Measurements from ENCODE around the gene KIF18B. TPM values are rescaled to one million over a fixed set of nuclear protein-coding genes. Genes with fewer than 3 reads are reported as not detected.
A peak's percentile ranks its signal among the peaks of the same experiment; 100 is the strongest.

KIF18B gene
- total and polyA plus RNA-seq, 11 donors: 0.06 to 5.4 (median 0.30) TPM; not detected in 1

DNA sequence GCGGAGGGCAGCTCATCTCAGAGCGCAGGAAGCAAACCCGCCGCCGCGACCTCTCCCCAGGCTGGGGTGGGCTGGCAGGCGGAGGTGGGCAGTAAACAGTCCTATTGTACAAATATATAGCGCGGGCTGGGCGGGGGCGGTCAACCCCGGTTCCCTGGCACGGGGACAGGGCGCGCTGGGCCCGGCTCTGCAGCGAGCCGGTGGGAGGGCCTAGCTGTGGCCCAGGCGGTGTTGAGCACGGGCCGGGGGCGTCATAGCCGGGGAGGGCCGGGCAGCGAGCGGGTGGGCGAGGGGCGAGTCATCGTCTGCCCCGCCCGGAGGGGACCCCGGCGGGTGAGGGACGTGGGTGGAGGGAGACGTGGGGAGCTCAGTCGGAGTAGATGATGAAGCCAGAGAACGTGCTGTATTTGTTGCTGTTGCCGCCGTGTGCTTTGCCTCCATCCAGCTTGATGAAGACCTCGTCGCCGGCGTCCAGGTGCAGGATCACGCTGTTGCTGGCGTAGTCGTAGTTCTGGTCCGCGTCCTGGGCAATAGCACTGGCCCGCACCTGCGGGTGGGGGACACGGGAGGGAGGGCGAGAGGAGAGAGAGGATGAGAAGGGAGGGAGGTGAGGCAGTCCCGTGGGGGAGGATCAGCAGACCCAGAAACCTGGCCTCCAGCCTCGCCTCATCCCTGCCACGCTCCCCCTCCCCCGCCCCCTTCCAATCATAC lies 12.4 kb upstream of the KIF18B start:
- Histone ChIP-seq H3K9me3 (no peaks in the 10 kb centered on the region), H3K4me3 (peak overlapping the region in 1 of 12 donors; percentile 8), H3K27ac (no peak overlapping the region), H3K27me3 (peaks cover 0 to 67% (median 19%) of the 10 kb centered on the region in 9 donors), H3K36me3 (no peaks in the 10 kb centered on the region), H3K4me1 (peaks cover 0 to 5% (median 0%) of the 10 kb centered on the region in 12 donors)
- 39 to 58% (median 44%) methylated on average over 33 to 56 of the region's 56 CpGs for WGBS, 4 donors
- DNase-seq (no peak), ATAC-seq (no peak)
- intact Hi-C loops (cut with DNase I): no loop called here
- no peak for TF ChIP-seq POLR2A (IDR thresholded peaks at IDR 0.05)
- TF ChIP-seq, protein P1, sequence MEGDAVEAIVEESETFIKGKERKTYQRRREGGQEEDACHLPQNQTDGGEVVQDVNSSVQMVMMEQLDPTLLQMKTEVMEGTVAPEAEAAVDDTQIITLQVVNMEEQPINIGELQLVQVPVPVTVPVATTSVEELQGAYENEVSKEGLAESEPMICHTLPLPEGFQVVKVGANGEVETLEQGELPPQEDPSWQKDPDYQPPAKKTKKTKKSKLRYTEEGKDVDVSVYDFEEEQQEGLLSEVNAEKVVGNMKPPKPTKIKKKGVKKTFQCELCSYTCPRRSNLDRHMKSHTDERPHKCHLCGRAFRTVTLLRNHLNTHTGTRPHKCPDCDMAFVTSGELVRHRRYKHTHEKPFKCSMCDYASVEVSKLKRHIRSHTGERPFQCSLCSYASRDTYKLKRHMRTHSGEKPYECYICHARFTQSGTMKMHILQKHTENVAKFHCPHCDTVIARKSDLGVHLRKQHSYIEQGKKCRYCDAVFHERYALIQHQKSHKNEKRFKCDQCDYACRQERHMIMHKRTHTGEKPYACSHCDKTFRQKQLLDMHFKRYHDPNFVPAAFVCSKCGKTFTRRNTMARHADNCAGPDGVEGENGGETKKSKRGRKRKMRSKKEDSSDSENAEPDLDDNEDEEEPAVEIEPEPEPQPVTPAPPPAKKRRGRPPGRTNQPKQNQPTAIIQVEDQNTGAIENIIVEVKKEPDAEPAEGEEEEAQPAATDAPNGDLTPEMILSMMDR (IDR thresholded peaks at IDR 0.05): no peak

DNA sequence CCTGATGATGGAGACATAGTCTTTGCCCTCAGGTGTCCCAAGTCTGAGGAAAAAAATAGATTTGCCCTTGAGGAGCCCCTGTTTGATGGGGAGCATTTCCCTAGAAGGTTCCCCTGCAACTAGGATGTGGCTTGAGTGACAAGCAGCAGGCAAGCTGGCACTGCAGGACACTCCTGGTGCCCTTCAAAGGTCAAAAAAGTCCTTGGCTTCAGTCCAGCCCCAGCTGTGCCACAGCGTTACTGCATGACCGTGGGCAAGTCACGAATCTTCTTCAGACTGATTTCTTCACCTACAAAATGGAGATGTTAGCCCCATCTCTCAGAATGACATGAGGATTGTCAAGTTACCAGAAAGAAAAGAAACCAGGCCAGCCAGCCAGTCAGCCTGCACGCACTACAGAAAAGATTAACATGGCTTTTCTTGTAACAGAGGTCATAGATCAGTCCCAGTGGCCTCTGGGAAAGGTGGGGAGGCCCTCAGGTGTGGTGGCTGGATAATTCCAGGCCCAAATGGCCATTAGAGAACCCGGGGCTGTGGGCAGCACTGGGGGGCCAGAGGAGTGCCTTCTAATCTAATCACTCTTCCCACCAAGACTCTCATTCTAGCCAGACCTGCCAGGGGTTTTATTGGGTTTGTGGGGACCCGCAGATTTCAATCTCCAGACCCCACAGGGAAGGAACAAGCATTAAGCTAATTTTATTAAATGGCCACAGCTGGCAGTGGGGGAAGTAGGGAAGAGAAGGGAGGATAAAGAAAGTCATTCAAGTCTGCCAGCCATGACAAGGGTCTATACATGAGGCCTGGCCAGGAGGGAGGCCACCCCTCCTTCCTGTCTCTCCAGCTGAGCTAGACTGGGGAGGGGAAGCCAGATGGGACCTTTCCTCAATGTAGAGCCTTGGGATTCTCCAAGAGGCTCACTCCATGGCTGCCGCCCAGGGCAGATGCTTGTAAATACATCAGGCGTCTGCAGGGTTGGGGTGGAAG lies 9.7 kb upstream of the KIF18B start:
- H3K36me3 ChIP-seq: no peaks in the 10 kb centered on the region

DNA sequence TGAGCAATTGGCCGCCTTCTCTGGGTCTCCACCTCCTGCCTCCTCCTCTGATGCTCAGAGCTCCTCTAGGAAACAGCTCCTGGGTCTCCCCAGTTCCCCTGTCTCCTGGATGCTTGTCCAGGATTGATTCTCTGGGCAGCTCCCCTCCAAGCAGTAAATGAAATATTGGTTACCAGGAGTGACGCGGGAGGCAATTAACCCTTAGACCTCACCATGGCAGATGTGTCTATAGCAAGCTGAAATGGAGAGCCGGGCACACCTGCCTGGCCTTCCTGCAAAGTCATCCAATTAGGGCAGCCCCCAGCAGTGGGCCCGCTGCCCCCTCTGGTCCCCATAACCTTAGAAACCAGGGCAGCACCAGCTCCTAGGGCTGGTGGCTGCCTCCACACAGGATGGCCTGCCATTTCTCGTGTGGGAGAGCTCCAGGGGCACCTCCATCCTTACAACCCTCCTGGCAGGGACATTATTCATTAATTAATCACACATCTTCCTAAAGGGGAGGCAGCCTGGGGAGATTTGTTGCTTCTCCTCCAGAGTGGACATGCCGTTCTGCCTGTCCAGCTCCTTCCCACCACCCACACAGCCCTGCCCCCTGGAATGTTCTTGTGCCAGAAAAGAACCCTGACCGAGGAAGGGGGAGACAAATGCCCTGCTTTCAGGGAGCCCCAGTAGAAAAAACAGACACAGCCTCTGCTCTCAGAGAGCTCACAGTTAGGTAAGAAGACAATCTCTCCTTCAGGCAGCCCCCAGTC lies 8.3 kb upstream of the KIF18B start:
- WGBS, 4 donors: 68 to 83% (median 74%) methylated on average over 7 to 8 of the region's 8 CpGs
- no peaks in the 10 kb centered on the region for H3K9me3 ChIP-seq
- no peak for DNase-seq
- H3K4me1 ChIP-seq: peaks cover 0 to 5% (median 0%) of the 10 kb centered on the region in 12 donors
- H3K36me3 ChIP-seq: no peaks in the 10 kb centered on the region
- intact Hi-C loops (cut with DNase I): no loop called here
- H3K4me3 ChIP-seq: no peak overlapping the region
- no peak overlapping the region for H3K27ac ChIP-seq
- peaks cover 0 to 40% (median 12%) of the 10 kb centered on the region in 9 donors for H3K27me3 ChIP-seq
- TF ChIP-seq POLR2A (IDR thresholded peaks at IDR 0.05): no peak
- ATAC-seq: no peak

More for the DNA sequence above, 9.7 kb upstream of the KIF18B start:
- H3K4me3 ChIP-seq: no peak overlapping the region
- peaks cover 0 to 5% (median 0%) of the 10 kb centered on the region in 12 donors for H3K4me1 ChIP-seq
- no peak for DNase-seq
- intact Hi-C loops (cut with DNase I): no loop called here
- TF ChIP-seq, protein P1 (IDR thresholded peaks at IDR 0.05): no peak
- TF ChIP-seq POLR2A (IDR thresholded peaks at IDR 0.05): no peak
- no peak for ATAC-seq
- peaks cover 0 to 43% (median 12%) of the 10 kb centered on the region in 9 donors for H3K27me3 ChIP-seq
- H3K9me3 ChIP-seq: no peaks in the 10 kb centered on the region
- 67 to 76% (median 72%) methylated on average over 6 to 8 of the region's 8 CpGs for WGBS, 4 donors
- H3K27ac ChIP-seq: no peak overlapping the region

DNA sequence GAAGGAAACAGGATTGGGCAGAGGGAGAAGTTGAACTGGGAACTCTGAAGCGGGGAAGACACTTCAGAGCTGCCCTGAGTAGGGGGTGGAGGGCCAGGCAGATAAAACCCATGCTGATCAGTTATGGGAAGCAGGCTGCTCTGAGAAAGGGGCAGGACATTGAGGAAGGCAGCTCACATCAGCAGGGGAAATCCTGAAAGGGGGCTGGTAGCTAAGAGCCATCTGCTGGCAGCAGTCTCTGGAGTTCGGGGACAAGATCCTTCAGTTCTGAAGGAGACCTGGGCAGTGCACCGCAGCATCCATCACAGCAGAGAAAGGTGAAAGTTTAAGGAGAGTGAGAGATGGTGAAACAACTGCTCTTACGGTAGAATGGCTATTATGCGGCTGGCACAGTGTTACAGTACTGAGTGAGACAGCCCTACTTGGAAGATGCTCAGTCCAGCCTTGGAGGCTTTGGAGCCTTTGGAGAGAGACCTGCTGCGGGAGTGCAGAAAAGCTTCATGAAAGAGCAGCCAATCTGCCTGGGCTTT lies 5.4 kb upstream of the KIF18B start:
- intact Hi-C loops (cut with DNase I): no loop called here
- no peak overlapping the region for H3K27ac ChIP-seq
- 72 to 77% (median 75%) methylated on average over 6 of the region's 6 CpGs for WGBS, 4 donors
- peaks cover 0 to 17% (median 0%) of the 10 kb centered on the region in 9 donors for H3K27me3 ChIP-seq
- no peaks in the 10 kb centered on the region for H3K36me3 ChIP-seq
- TF ChIP-seq, protein P1 (IDR thresholded peaks at IDR 0.05): no peak
- TF ChIP-seq POLR2A (IDR thresholded peaks at IDR 0.05): no peak
- DNase-seq (no peak), ATAC-seq (no peak)
- H3K4me1 ChIP-seq: peaks cover 0 to 5% (median 3%) of the 10 kb centered on the region in 12 donors
- H3K9me3 ChIP-seq: no peaks in the 10 kb centered on the region
- H3K4me3 ChIP-seq: no peak overlapping the region

Data from heart left ventricle (tissue), 16 donors.